HG02678 (cell line): ENCODE data around the gene C13orf46.

Experiments used
- ATAC-seq: cut with Tn5 transposase; IDR thresholded peaks from one replicate; pipeline ENCODE4 v1.9.1; 2021; ENCODE audit warnings: mild to moderate bottlenecking, moderate library complexity; ENCODE audit not compliant: unreplicated experiment

The C13orf46 gene

GRCh38 chr13:113927661-113928581 is 46.0 kb downstream of the C13orf46 start:
- ATAC-seq, result no peak

GRCh38 chr13:113926951-113927660 is 46.8 kb downstream of the C13orf46 start:
- no peak for ATAC-seq

GRCh38 chr13:113926301-113926761 is 47.5 kb downstream of the C13orf46 start:
- ATAC-seq, result no peak

GRCh38 chr13:113924184-113924901 is 49.5 kb downstream of the C13orf46 start:
- ATAC-seq, result no peak

GRCh38 chr13:113923376-113924063 is 50.4 kb downstream of the C13orf46 start:
- no peak for ATAC-seq

GRCh38 chr13:113922412-113923118 is 51.3 kb downstream of the C13orf46 start:
- no peak for ATAC-seq

GRCh38 chr13:113921763-113922162 is 52.1 kb downstream of the C13orf46 start:
- ATAC-seq, result no peak

GRCh38 chr13:113920606-113921286 is 53.1 kb downstream of the C13orf46 start:
- no peak for ATAC-seq

GRCh38 chr13:113919761-113920559 is 53.9 kb downstream of the C13orf46 start:
- no peak for ATAC-seq

- ATAC-seq, result no peak
Measured at GRCh38 chr13:113918981-113919701, 54.7 kb downstream of the C13orf46 start.

GRCh38 chr13:113918580-113918979 is 55.3 kb downstream of the C13orf46 start:
- no peak for ATAC-seq

GRCh38 chr13:113917594-113918371 is 56.1 kb downstream of the C13orf46 start:
- ATAC-seq, result no peak

- ATAC-seq, result no peak
Measured at GRCh38 chr13:113917096-113917495, 56.8 kb downstream of the C13orf46 start.

GRCh38 chr13:113916330-113916815 is 57.5 kb downstream of the C13orf46 start:
- ATAC-seq, result no peak

GRCh38 chr13:113915786-113916329 is 58.0 kb downstream of the C13orf46 start:
- ATAC-seq, result no peak

GRCh38 chr13:113915012-113915763 is 58.7 kb downstream of the C13orf46 start:
- no peak for ATAC-seq
